HG02623 (cell line): ENCODE measurements around the gene ADCY7.
"Not testable (repeated sequence)": the region's sequence is repeated elsewhere in the genome, so short reads cannot be mapped to it uniquely, and the experiment has no call there.

Source experiments
- ATAC-seq: cut with Tn5 transposase; IDR thresholded peaks from one replicate; pipeline ENCODE4 v1.9.1; 2021; ENCODE audit warnings: moderate library complexity; ENCODE audit not compliant: unreplicated experiment

ADCY7 gene

GRCh38 chr16:50332599-50332998 is 66.2 kb downstream of the ADCY7 start:
- ATAC-seq = no peak

- ATAC-seq = no peak
These were observed 68.0 kb downstream of the ADCY7 start for GRCh38 chr16:50334106-50334975.

- ATAC-seq = peak; percentile 80
These were observed 69.0 kb downstream of the ADCY7 start for GRCh38 chr16:50335196-50335958.

GRCh38 chr16:50336884-50337283 is 70.5 kb downstream of the ADCY7 start:
- ATAC-seq = no peak

- no peak for ATAC-seq
These were observed 72.2 kb downstream of the ADCY7 start for GRCh38 chr16:50338371-50339231.

GRCh38 chr16:50340578-50340977 is 74.2 kb downstream of the ADCY7 start:
- no peak for ATAC-seq

GRCh38 chr16:50343566-50343965 is 77.2 kb downstream of the ADCY7 start:
- ATAC-seq = not testable (repeated sequence)

- not testable (repeated sequence) for ATAC-seq
These were observed 78.9 kb downstream of the ADCY7 start for GRCh38 chr16:50345210-50345609.

GRCh38 chr16:50351116-50351515 is 84.8 kb downstream of the ADCY7 start:
- no peak for ATAC-seq

- ATAC-seq = no peak
These were observed 85.6 kb downstream of the ADCY7 start for GRCh38 chr16:50351952-50352351.

GRCh38 chr16:50354082-50354481 is 87.7 kb downstream of the ADCY7 start:
- ATAC-seq = no peak

GRCh38 chr16:50354629-50355456 is 88.5 kb downstream of the ADCY7 start:
- no peak for ATAC-seq

- ATAC-seq = no peak
These were observed 93.3 kb downstream of the ADCY7 start for GRCh38 chr16:50359626-50360025.

- no peak for ATAC-seq
These were observed 93.9 kb downstream of the ADCY7 start for GRCh38 chr16:50360033-50360778.

GRCh38 chr16:50360779-50361178 is 94.4 kb downstream of the ADCY7 start:
- ATAC-seq = no peak

GRCh38 chr16:50363656-50364055 is 97.3 kb downstream of the ADCY7 start:
- ATAC-seq = no peak

- no peak for ATAC-seq
These were observed 99.6 kb downstream of the ADCY7 start for GRCh38 chr16:50365791-50366575.
